Cortex of kidney (tissue), 1 donor: ENCODE results near the gene FIGLA.

Source experiments
- DNase-seq: peaks from one replicate; lab custom pipeline; 2025; lab: John Stamatoyannopoulos, UW

FIGLA gene

GRCh38 chr2:70790136-70790828, at the start of gene FIGLA:
FIGLA (minus strand) TSS chr2:70790643; CDS start chr2:70790638, 5 bp downstream.
- DNase-seq, result no peak

- no peak for DNase-seq
Measured at GRCh38 chr2:70837980-70838925, 47.8 kb upstream of the FIGLA start.

GRCh38 chr2:70835643-70836042, 45.2 kb upstream of the FIGLA start, which contains the start of gene CD207:
CD207 (minus strand) TSS chr2:70835816; CDS start chr2:70835776, 40 bp downstream.
- no peak for DNase-seq

- DNase-seq, result no peak
Measured at GRCh38 chr2:70834881-70835280, 44.4 kb upstream of the FIGLA start.

GRCh38 chr2:70834106-70834505, 43.7 kb upstream of the FIGLA start:
- DNase-seq, result no peak

- no peak for DNase-seq
Measured at GRCh38 chr2:70833246-70833645, 42.8 kb upstream of the FIGLA start.

- DNase-seq, result no peak
Measured at GRCh38 chr2:70832386-70832785, 41.9 kb upstream of the FIGLA start.

- DNase-seq, result no peak
Measured at GRCh38 chr2:70831861-70832260, 41.4 kb upstream of the FIGLA start.

GRCh38 chr2:70830366-70830765, 39.9 kb upstream of the FIGLA start:
- DNase-seq, result no peak

- no peak for DNase-seq
Measured at GRCh38 chr2:70829916-70830315, 39.5 kb upstream of the FIGLA start.

- no peak for DNase-seq
Measured at GRCh38 chr2:70828914-70829824, 38.7 kb upstream of the FIGLA start.

- no peak for DNase-seq
Measured at GRCh38 chr2:70828115-70828514, 37.7 kb upstream of the FIGLA start.

GRCh38 chr2:70827388-70827787, 36.9 kb upstream of the FIGLA start:
- no peak for DNase-seq

GRCh38 chr2:70826696-70827350, 36.4 kb upstream of the FIGLA start:
- no peak for DNase-seq

GRCh38 chr2:70823249-70823648, 32.8 kb upstream of the FIGLA start:
- DNase-seq, result no peak

- no peak for DNase-seq
Measured at GRCh38 chr2:70822843-70823242, 32.4 kb upstream of the FIGLA start.

- DNase-seq, result no peak
Measured at GRCh38 chr2:70820499-70820898, 30.1 kb upstream of the FIGLA start, which contains the start of gene CLEC4F. CLEC4F (minus strand) TSS chr2:70820599; CDS start chr2:70820523, 76 bp downstream.

- no peak for DNase-seq
Measured at GRCh38 chr2:70817284-70817954, 27.0 kb upstream of the FIGLA start.

GRCh38 chr2:70816726-70817125, 26.3 kb upstream of the FIGLA start:
- DNase-seq, result no peak
